Activated T-cell treated with anti-CD3 and anti-CD28 coated beads, Interleukin-2, amount 50 U/mL, for 4 hours (primary cell): ENCODE measurements around the gene ALG14. TPM values are rescaled to one million over a fixed set of nuclear protein-coding genes. Genes with fewer than 3 reads are reported as not detected.
"Not testable (repeated sequence)": the region's sequence is repeated elsewhere in the genome, so short reads cannot be mapped to it uniquely, and the experiment has no call there.

Experiments used
- ATAC-seq, 2 donors: fragments of 200-7000 bp; cut with Tn5 transposase; one replicate each; pipeline ENCODE4 v1.10.0; 2021
- DNase-seq: peaks from one replicate; pipeline ENCODE4 v3.0.0-alpha.2; 2020
- H3K27me3 Mint-ChIP-seq: one replicate; pipeline ENCODE4 v1.8.0; 2021; ENCODE audit warnings: low read depth, mixed read lengths
- H3K36me3 Mint-ChIP-seq: one replicate; pipeline ENCODE4 v1.8.0; 2022; ENCODE audit warnings: mixed read lengths; ENCODE audit not compliant: insufficient read depth
- H3K4me1 Mint-ChIP-seq: one replicate; pipeline ENCODE4 v1.8.0; 2021; ENCODE audit warnings: low read depth, mixed read lengths
- H3K4me3 Mint-ChIP-seq: one replicate; pipeline ENCODE4 v1.8.0; 2021; ENCODE audit warnings: mild to moderate bottlenecking, moderate library complexity, mixed read lengths
- H3K9me3 Mint-ChIP-seq: one replicate; pipeline ENCODE4 v1.8.0; 2021; ENCODE audit warnings: mixed read lengths
- total RNA-seq, 3 donors: library from RNA; stranded (reverse); gene quantifications; one replicate each; pipeline ENCODE4 v1.2.1, GENCODE V29; 2021

Gene ALG14
- total RNA-seq, 3 donors from 2014 or later, result 4.3 to 4.9 (median 4.4) TPM

GRCh38 chr1:95021119-95021518 lies 51.6 kb downstream of the ALG14 start:
- Mint-ChIP-seq H3K4me1 (no peaks in the 10 kb centered on the region), H3K4me3 (no peak overlapping the region), H3K9me3 (no peaks in the 10 kb centered on the region), H3K36me3 (peaks cover 12% of the 10 kb centered on the region), H3K27me3 (no peaks in the 10 kb centered on the region)
- DNase-seq (no peak), ATAC-seq (no peak)

GRCh38 chr1:95019466-95019865 lies 53.3 kb downstream of the ALG14 start:
- not testable (repeated sequence) for H3K4me1 Mint-ChIP-seq, H3K4me3 Mint-ChIP-seq, DNase-seq, H3K9me3 Mint-ChIP-seq, ATAC-seq, H3K27me3 Mint-ChIP-seq, H3K36me3 Mint-ChIP-seq

DNA sequence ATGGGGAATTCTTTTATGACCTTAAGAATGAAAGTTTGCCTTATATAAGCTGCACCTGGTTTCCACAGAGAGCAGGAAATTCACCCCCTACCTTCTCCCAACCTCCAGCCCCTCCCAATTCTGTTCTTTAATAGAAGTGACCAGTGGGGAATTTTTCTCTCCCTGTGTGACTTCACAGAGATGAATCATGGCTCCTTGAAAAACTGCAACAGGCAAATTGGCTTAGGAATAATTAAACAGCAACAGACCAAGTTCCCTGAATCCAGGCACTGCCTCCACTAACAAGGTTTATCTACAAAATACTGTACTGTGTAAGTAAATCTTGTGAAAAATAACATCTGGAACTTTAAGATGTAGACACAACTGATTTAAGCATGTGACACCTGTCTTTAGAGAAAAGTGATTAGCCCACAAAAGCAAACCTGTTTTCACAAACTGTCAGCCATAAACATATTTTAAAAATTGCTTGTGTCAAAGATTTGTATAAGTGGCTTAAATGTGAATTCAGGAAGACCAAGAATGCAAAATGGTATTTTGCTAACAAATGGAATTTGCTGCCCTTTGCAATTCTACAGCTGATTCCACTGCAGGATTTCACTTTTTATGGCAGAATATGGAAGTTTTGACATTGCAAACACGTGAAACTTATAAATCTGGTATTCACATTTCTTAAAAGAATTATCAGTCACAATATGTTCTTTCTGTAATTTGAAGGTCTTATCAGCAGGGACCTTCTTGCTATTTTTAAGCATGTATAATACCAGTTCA lies 54.0 kb downstream of the ALG14 start:
- Mint-ChIP-seq H3K36me3 (peaks cover 6% of the 10 kb centered on the region), H3K4me3 (no peak overlapping the region), H3K27me3 (no peaks in the 10 kb centered on the region), H3K4me1 (no peaks in the 10 kb centered on the region), H3K9me3 (no peaks in the 10 kb centered on the region)
- no peak for ATAC-seq
- no peak for DNase-seq

- Mint-ChIP-seq H3K36me3 (peaks cover 6% of the 10 kb centered on the region), H3K4me1 (no peaks in the 10 kb centered on the region), H3K27me3 (no peaks in the 10 kb centered on the region), H3K4me3 (no peak overlapping the region), H3K9me3 (no peaks in the 10 kb centered on the region)
- DNase-seq (no peak), ATAC-seq (no peak)
These were observed 55.0 kb downstream of the ALG14 start for GRCh38 chr1:95017775-95018174.

DNA sequence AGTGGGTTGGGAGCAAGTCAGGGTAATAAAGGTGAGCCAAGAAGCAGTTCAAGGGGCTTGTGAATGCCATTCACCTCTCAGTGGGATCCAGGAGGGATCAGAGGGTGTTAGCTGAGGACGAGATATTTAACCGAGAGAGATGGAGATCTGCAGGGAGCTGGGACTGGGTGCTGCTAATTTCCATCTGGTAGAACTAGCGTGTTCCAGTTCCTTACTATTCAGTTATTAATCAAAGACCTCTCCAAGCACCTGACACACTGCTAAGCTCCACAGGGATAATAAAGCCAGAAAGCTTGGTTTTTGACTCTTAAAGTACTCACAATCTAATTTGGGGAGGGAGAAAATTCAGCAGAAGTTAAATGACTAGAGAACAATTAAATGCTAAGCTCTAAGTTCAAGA lies 57.7 kb downstream of the ALG14 start:
- ATAC-seq (no peak), DNase-seq (no peak)
- H3K4me3 Mint-ChIP-seq, result no peak overlapping the region
- no peaks in the 10 kb centered on the region for H3K27me3 Mint-ChIP-seq
- H3K9me3 Mint-ChIP-seq, result no peaks in the 10 kb centered on the region
- H3K4me1 Mint-ChIP-seq, result no peaks in the 10 kb centered on the region
- peaks cover 6% of the 10 kb centered on the region for H3K36me3 Mint-ChIP-seq

- Mint-ChIP-seq H3K4me3 (no peak overlapping the region), H3K27me3 (no peaks in the 10 kb centered on the region), H3K4me1 (no peaks in the 10 kb centered on the region), H3K9me3 (no peaks in the 10 kb centered on the region), H3K36me3 (peaks cover 6% of the 10 kb centered on the region)
- ATAC-seq, result no peak
- no peak for DNase-seq
These were observed 58.7 kb downstream of the ALG14 start for GRCh38 chr1:95013950-95014574.

- ATAC-seq, result no peak
- H3K9me3 Mint-ChIP-seq, result no peaks in the 10 kb centered on the region
- H3K4me1 Mint-ChIP-seq, result no peaks in the 10 kb centered on the region
- no peak for DNase-seq
- no peak overlapping the region for H3K4me3 Mint-ChIP-seq
- H3K36me3 Mint-ChIP-seq, result peaks cover 6% of the 10 kb centered on the region
- H3K27me3 Mint-ChIP-seq, result no peaks in the 10 kb centered on the region
These were observed 60.4 kb downstream of the ALG14 start for GRCh38 chr1:95012389-95012788.

- Mint-ChIP-seq H3K4me1 (no peaks in the 10 kb centered on the region), H3K27me3 (no peaks in the 10 kb centered on the region), H3K4me3 (no peak overlapping the region), H3K36me3 (peaks cover 7% of the 10 kb centered on the region), H3K9me3 (no peaks in the 10 kb centered on the region)
- no peak for DNase-seq
- ATAC-seq, result no peak
These were observed 62.6 kb downstream of the ALG14 start for GRCh38 chr1:95010158-95010557.

GRCh38 chr1:95007687-95008086 lies 65.1 kb downstream of the ALG14 start:
- H3K27me3 Mint-ChIP-seq, result no peaks in the 10 kb centered on the region
- no peaks in the 10 kb centered on the region for H3K4me1 Mint-ChIP-seq
- DNase-seq (no peak), ATAC-seq (no peak)
- no peak overlapping the region for H3K4me3 Mint-ChIP-seq
- H3K36me3 Mint-ChIP-seq, result peaks cover 4% of the 10 kb centered on the region
- H3K9me3 Mint-ChIP-seq, result no peaks in the 10 kb centered on the region

DNA sequence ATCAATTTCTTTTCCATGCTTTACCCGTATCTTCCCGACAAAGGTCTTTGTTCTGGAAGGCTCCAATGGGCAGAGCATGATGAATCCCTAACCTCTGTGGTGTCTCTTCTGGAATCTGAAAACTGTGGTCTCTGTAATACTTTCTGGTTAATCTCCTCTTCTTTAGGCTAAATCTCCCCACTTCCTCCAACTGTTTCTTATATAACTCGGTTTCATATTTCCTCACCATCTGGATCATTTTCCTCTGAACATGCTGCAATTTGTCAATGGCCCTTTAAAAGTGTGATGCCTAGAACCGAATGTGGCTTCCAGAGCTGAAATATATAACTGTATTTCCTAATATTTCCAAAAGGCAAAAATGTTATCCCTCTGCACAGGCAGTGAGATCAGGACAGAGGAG lies 66.1 kb downstream of the ALG14 start:
- no peak overlapping the region for H3K4me3 Mint-ChIP-seq
- DNase-seq (no peak), ATAC-seq (no peak)
- no peaks in the 10 kb centered on the region for H3K9me3 Mint-ChIP-seq
- H3K27me3 Mint-ChIP-seq, result no peaks in the 10 kb centered on the region
- peaks cover 4% of the 10 kb centered on the region for H3K36me3 Mint-ChIP-seq
- no peaks in the 10 kb centered on the region for H3K4me1 Mint-ChIP-seq

DNA sequence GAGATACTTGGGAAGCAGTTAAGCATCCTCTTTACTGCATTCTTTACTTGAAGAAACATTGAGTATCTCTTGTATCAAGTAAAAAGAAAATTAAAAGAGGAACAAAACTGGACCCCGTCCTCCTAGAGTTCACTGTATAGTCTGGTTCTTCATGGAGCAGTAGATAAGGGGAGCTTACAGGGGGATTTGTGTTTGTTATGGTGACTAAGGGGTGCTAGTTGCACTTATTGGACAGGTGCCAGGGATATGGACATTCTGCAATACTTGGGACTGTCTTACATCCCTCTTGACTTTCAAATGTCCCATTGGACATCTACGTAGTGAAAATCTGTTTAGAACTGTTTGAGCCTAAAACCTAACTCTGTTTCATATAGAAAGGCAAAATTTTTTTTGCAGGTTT lies 67.2 kb downstream of the ALG14 start:
- DNase-seq (no peak), ATAC-seq (no peak)
- no peak overlapping the region for H3K4me3 Mint-ChIP-seq
- H3K4me1 Mint-ChIP-seq, result no peaks in the 10 kb centered on the region
- no peaks in the 10 kb centered on the region for H3K9me3 Mint-ChIP-seq
- H3K36me3 Mint-ChIP-seq, result peaks cover 4% of the 10 kb centered on the region
- H3K27me3 Mint-ChIP-seq, result no peaks in the 10 kb centered on the region

- no peaks in the 10 kb centered on the region for H3K27me3 Mint-ChIP-seq
- no peaks in the 10 kb centered on the region for H3K4me1 Mint-ChIP-seq
- no peak for DNase-seq
- H3K9me3 Mint-ChIP-seq, result no peaks in the 10 kb centered on the region
- no peak overlapping the region for H3K4me3 Mint-ChIP-seq
- ATAC-seq, result no peak
- peaks cover 4% of the 10 kb centered on the region for H3K36me3 Mint-ChIP-seq
These were observed 68.7 kb downstream of the ALG14 start for GRCh38 chr1:95004013-95004412.

DNA sequence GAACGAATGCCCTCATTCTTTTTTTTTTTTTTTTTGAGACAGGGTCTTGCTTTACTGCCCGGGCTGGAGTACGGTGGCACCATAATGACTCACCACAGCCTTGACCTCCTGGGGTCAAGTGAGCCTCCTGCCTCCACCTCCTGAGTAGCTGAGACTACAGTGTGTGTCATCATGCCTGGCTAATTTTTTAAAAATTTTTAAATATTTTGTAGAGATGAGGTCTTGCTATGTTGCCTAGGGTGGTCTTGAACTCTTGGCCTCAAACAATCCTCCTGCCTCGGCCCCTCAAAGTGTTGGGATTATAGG lies 69.4 kb downstream of the ALG14 start:
- Mint-ChIP-seq H3K36me3 (peaks cover 4% of the 10 kb centered on the region), H3K9me3 (no peaks in the 10 kb centered on the region), H3K4me3 (no peak overlapping the region), H3K4me1 (no peaks in the 10 kb centered on the region), H3K27me3 (no peaks in the 10 kb centered on the region)
- ATAC-seq (no peak), DNase-seq (no peak)

DNA sequence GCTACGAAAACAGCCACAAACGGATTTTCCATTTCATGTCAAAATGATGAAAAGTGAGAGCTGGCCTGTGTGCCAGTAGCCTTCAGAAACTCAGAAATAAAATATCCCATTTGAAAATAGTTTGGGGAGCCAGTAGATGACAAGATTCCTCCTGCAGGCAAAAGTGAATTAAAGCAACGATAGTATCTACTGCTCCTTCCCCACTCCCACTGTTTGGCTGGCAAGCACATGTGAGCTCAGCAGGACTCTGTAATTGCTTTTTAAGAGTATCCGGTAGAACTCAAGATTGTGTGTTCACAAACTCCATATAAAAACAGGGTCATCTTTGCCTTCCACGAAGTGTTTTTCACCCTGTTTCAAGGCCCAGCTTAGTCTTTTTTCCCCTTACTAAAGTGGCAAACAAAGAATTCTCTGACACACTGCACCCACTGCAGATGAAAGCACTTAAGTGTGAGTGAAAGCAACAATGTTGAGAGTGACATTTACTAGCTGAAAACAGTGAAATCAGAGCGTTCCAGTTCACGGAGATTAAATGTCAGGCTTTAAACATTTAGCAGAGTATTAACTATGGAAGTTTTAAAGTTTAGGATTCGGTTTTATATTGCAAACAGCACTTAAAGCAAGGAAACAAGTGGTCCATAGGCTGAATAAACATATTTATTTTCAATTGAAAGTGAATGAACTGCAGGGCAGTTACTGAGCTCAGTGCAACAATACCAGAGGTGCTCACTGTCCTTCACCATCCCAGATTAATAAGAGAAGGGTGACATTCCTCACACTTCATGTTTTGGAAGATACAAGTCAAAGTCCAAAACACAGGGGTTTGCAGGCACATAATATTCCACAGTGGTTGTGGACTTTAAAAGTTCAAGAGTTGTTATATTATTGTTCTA lies 70.0 kb downstream of the ALG14 start:
- ATAC-seq (no peak), DNase-seq (no peak)
- no peaks in the 10 kb centered on the region for H3K4me1 Mint-ChIP-seq
- peaks cover 4% of the 10 kb centered on the region for H3K36me3 Mint-ChIP-seq
- H3K27me3 Mint-ChIP-seq, result no peaks in the 10 kb centered on the region
- no peaks in the 10 kb centered on the region for H3K9me3 Mint-ChIP-seq
- H3K4me3 Mint-ChIP-seq, result no peak overlapping the region

DNA sequence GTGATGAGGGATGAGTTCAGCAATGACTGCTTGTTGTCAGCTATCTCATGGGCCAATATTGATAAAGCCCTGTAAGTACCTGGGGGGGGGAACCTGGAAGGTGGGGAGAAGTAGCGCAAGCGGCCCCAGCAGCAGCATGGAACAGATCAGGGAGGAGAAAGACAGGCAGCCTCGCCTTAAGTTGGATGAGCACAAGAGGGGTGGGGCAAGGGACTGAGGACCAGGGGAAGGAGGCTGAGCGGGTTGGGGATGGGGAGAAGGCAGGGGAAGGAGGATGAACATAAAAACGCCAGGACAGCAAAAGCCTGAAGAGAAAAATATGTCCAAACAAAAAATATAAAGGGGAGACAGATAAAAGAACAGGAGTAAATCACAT lies 70.6 kb downstream of the ALG14 start:
- no peak overlapping the region for H3K4me3 Mint-ChIP-seq

More for the DNA sequence above, 70.6 kb downstream of the ALG14 start:
- Mint-ChIP-seq H3K4me1 (no peaks in the 10 kb centered on the region), H3K36me3 (peaks cover 5% of the 10 kb centered on the region), H3K9me3 (no peaks in the 10 kb centered on the region), H3K27me3 (no peaks in the 10 kb centered on the region)
- DNase-seq (no peak), ATAC-seq (no peak)
